Hepatocyte (in vitro differentiated cells): ENCODE results near the gene RSL1D1. TPM values are rescaled to one million over a fixed set of nuclear protein-coding genes. Genes with fewer than 3 reads are reported as not detected.
A peak's percentile ranks its signal among the peaks of the same experiment; 100 is the strongest.

ENCODE experiments used
- DNase-seq: peaks from one replicate; pipeline ENCODE4 v3.0.0-alpha.2; 2016; ENCODE audit warnings: low spot score
- H2AFZ ChIP-seq: fragments of 200-600 bp; sonication (generic); 2 replicates; pipeline ENCODE4 v1.6.0; 2016; ENCODE audit warnings: antibody characterized with exemption, mild to moderate bottlenecking
- H3K27ac ChIP-seq: fragments of 200-600 bp; sonication (generic); 2 replicates; pipeline ENCODE4 v1.5.1; 2016; ENCODE audit warnings: mild to moderate bottlenecking
- H3K27me3 ChIP-seq: fragments of 200-600 bp; sonication (generic); 2 replicates; pipeline ENCODE4 v1.6.1; 2016
- H3K36me3 ChIP-seq: fragments of 200-600 bp; sonication (generic); replicated peaks from 2 replicates; pipeline ENCODE4 v1.5.1; 2016; ENCODE audit warnings: low read depth; ENCODE audit not compliant: insufficient read depth
- H3K4me1 ChIP-seq: fragments of 200-600 bp; sonication (generic); 2 replicates; pipeline ENCODE4 v1.5.1; 2016; ENCODE audit warnings: mild to moderate bottlenecking, moderate library complexity; ENCODE audit not compliant: insufficient read depth
- H3K4me2 ChIP-seq: fragments of 200-600 bp; sonication (generic); 2 replicates; pipeline ENCODE4 v1.6.0; 2016
- H3K4me3 ChIP-seq: fragments of 200-600 bp; sonication (generic); 2 replicates; pipeline ENCODE4 v1.5.1; 2016; ENCODE audit warnings: mild to moderate bottlenecking
- H3K79me2 ChIP-seq: fragments of 200-600 bp; sonication (generic); 2 replicates; pipeline ENCODE4 v1.6.0; 2017; ENCODE audit warnings: mild to moderate bottlenecking
- H3K9me2 ChIP-seq: fragments of 200-600 bp; sonication (generic); replicated peaks from 2 replicates; pipeline ENCODE4 v1.6.0; 2017; ENCODE audit warnings: mild to moderate bottlenecking; ENCODE audit not compliant: insufficient read depth
- H3K9me3 ChIP-seq: fragments of 200-600 bp; sonication (generic); 2 replicates; pipeline ENCODE4 v1.5.1; 2016; ENCODE audit warnings: low read depth, mild to moderate bottlenecking
- H4K20me1 ChIP-seq: fragments of 200-600 bp; sonication (generic); 2 replicates; pipeline ENCODE4 v1.6.0; 2016; ENCODE audit warnings: mild to moderate bottlenecking; ENCODE audit not compliant: insufficient read depth, poor library complexity, severe bottlenecking
- CTCF ChIP-seq: fragments of 200-600 bp; sonication (generic); IDR thresholded peaks from 2 replicates; pipeline ENCODE4 v1.5.1; 2016; ENCODE audit warnings: antibody characterized with exemption, mild to moderate bottlenecking; ENCODE audit not compliant: poor library complexity
- EZH2 ChIP-seq: fragments of 200-600 bp; sonication (generic); IDR thresholded peaks from 2 replicates; pipeline ENCODE4 v1.6.1; 2016; ENCODE audit warnings: antibody characterized with exemption, mild to moderate bottlenecking, borderline replicate concordance
- EZH2phosphoT487 ChIP-seq: fragments of 200-600 bp; sonication (generic); IDR thresholded peaks from one replicate; pipeline ENCODE4 v1.6.1; 2018; ENCODE audit warnings: antibody characterized with exemption, mild to moderate bottlenecking, low read depth, moderate library complexity; ENCODE audit not compliant: unreplicated experiment, severe bottlenecking
- WGBS: methylation state at CpG from one replicate; pipeline ENCODE4 v1.1.6; 2016; ENCODE audit warnings: low lambda C conversion rate; ENCODE audit errors: missing lambda C conversion rate; 5-methylcytosine and 5-hydroxymethylcytosine counted together
- polyA plus RNA-seq: library from polyadenylated mRNA; unstranded; fragments of >200 nt; fragmentation: Nextera tagmentation; extraction: Ambion mirVana; gene quantifications from 2 replicates; pipeline ENCODE4 v1.2.1, GENCODE V29; 2016
- total RNA-seq: library from RNA; depleted of rRNA; stranded (reverse); fragments of >200 nt; gene quantifications from 2 replicates; pipeline ENCODE4 v1.2.3, GENCODE V29; 2014

The RSL1D1 gene
- total and polyA plus RNA-seq, 2 experiments from 2014 or later = 138 TPM

- 6% methylated on average over 32 of the region's 93 CpGs for whole genome bisulfite sequencing
- H3K4me1 ChIP-seq = peaks cover 57% of the 10 kb centered on the region
These were observed 54.8 kb downstream of the RSL1D1 start for GRCh38 chr16:11796227-11797165.

GRCh38 chr16:11795887-11796226 lies 55.5 kb downstream of the RSL1D1 start:
- no peaks in the 10 kb centered on the region for H3K27me3 ChIP-seq
- H3K4me1 ChIP-seq = peaks cover 63% of the 10 kb centered on the region
- H3K36me3 ChIP-seq = no peaks in the 10 kb centered on the region
- H3K9me2 ChIP-seq = no peaks in the 10 kb centered on the region
- peaks cover 36% of the 10 kb centered on the region for H4K20me1 ChIP-seq
- H3K4me3 ChIP-seq = peak overlapping the region; percentile 83
- H3K4me2 ChIP-seq = peak overlapping the region; percentile 86
- no peak for TF ChIP-seq EZH2phosphoT487
- TF ChIP-seq EZH2 = no peak
- no peak for TF ChIP-seq CTCF
- H3K79me2 ChIP-seq = peaks cover 87% of the 10 kb centered on the region
- DNase-seq = no peak
- 76% methylated on average over 8 of the region's 8 CpGs for WGBS
- peak overlapping the region; percentile 98 for H3K27ac ChIP-seq
- no peak overlapping the region for H2AFZ ChIP-seq
- H3K9me3 ChIP-seq = no peaks in the 10 kb centered on the region

More at GRCh38 chr16:11796227-11797165, 54.8 kb downstream of the RSL1D1 start:
- H3K27me3 ChIP-seq = no peaks in the 10 kb centered on the region
- no peaks in the 10 kb centered on the region for H3K36me3 ChIP-seq
- H3K79me2 ChIP-seq = peaks cover 82% of the 10 kb centered on the region
- peak overlapping the region; percentile 67 for H2AFZ ChIP-seq
- H3K9me2 ChIP-seq = no peaks in the 10 kb centered on the region
- peak overlapping the region; percentile 83 for H3K4me3 ChIP-seq
- peak overlapping the region; percentile 98 for H3K27ac ChIP-seq
- no peak for TF ChIP-seq CTCF
- TF ChIP-seq EZH2 = no peak
- TF ChIP-seq EZH2phosphoT487 = no peak
- H3K4me2 ChIP-seq = peak overlapping the region; percentile 86
- H3K9me3 ChIP-seq = no peaks in the 10 kb centered on the region
- DNase-seq = peak; percentile 77
- peaks cover 30% of the 10 kb centered on the region for H4K20me1 ChIP-seq

- Histone ChIP-seq H3K27me3 (no peaks in the 10 kb centered on the region), H3K4me2 (peak overlapping the region; percentile 86), H3K79me2 (peaks cover 89% of the 10 kb centered on the region), H3K27ac (peak overlapping the region; percentile 98), H3K4me3 (peak overlapping the region; percentile 83), H3K9me3 (no peaks in the 10 kb centered on the region), H2AFZ (no peak overlapping the region), H3K36me3 (no peaks in the 10 kb centered on the region), H4K20me1 (peaks cover 41% of the 10 kb centered on the region), H3K9me2 (no peaks in the 10 kb centered on the region), H3K4me1 (peaks cover 63% of the 10 kb centered on the region)
- TF ChIP-seq CTCF = no peak
- TF ChIP-seq EZH2phosphoT487 = no peak
- TF ChIP-seq EZH2 = no peak
- no peak for DNase-seq
- 89% methylated on average over 20 of the region's 20 CpGs for WGBS
These were observed 56.1 kb downstream of the RSL1D1 start for GRCh38 chr16:11794996-11795886.
